HG03520 (cell line): ENCODE measurements around the gene ELMO2.

Experiments
- ATAC-seq: cut with Tn5 transposase; IDR thresholded peaks from one replicate; pipeline ENCODE4 v1.9.1; 2021; ENCODE audit warnings: mild to moderate bottlenecking, moderate library complexity; ENCODE audit not compliant: unreplicated experiment

The ELMO2 gene

GRCh38 chr20:46368902-46369268, 37.5 kb downstream of the ELMO2 start:
- ATAC-seq: no peak

GRCh38 chr20:46367967-46368901, 38.2 kb downstream of the ELMO2 start:
- no peak for ATAC-seq

- ATAC-seq: no peak
Observed at GRCh38 chr20:46367234-46367633, 39.2 kb downstream of the ELMO2 start.

- no peak for ATAC-seq
Observed at GRCh38 chr20:46366826-46367225, 39.6 kb downstream of the ELMO2 start.

GRCh38 chr20:46365487-46366220, 40.8 kb downstream of the ELMO2 start:
- ATAC-seq: no peak

- no peak for ATAC-seq
Observed at GRCh38 chr20:46364670-46365486, 41.5 kb downstream of the ELMO2 start.

- no peak for ATAC-seq
Observed at GRCh38 chr20:46363874-46364669, 42.3 kb downstream of the ELMO2 start.

GRCh38 chr20:46362921-46363867, 43.2 kb downstream of the ELMO2 start:
- no peak for ATAC-seq

- no peak for ATAC-seq
Observed at GRCh38 chr20:46361811-46362210, 44.6 kb downstream of the ELMO2 start.

GRCh38 chr20:46361381-46361780, 45.0 kb downstream of the ELMO2 start:
- no peak for ATAC-seq

- peak; percentile 58 for ATAC-seq
Observed at GRCh38 chr20:46359233-46359751, 47.1 kb downstream of the ELMO2 start.

GRCh38 chr20:46358346-46359058, 47.9 kb downstream of the ELMO2 start:
- ATAC-seq: no peak

GRCh38 chr20:46357030-46357514, 49.3 kb downstream of the ELMO2 start:
- no peak for ATAC-seq

GRCh38 chr20:46356195-46357029, 50.0 kb downstream of the ELMO2 start:
- ATAC-seq: no peak

GRCh38 chr20:46355778-46356177, 50.6 kb downstream of the ELMO2 start:
- no peak for ATAC-seq

GRCh38 chr20:46354920-46355654, 51.3 kb downstream of the ELMO2 start:
- no peak for ATAC-seq

GRCh38 chr20:46354207-46354555, 52.2 kb downstream of the ELMO2 start:
- no peak for ATAC-seq
